Measurements from ENCODE around the gene PHF2.
A peak's percentile ranks its signal among the peaks of the same experiment; 100 is the strongest.

The PHF2 gene

DNA sequence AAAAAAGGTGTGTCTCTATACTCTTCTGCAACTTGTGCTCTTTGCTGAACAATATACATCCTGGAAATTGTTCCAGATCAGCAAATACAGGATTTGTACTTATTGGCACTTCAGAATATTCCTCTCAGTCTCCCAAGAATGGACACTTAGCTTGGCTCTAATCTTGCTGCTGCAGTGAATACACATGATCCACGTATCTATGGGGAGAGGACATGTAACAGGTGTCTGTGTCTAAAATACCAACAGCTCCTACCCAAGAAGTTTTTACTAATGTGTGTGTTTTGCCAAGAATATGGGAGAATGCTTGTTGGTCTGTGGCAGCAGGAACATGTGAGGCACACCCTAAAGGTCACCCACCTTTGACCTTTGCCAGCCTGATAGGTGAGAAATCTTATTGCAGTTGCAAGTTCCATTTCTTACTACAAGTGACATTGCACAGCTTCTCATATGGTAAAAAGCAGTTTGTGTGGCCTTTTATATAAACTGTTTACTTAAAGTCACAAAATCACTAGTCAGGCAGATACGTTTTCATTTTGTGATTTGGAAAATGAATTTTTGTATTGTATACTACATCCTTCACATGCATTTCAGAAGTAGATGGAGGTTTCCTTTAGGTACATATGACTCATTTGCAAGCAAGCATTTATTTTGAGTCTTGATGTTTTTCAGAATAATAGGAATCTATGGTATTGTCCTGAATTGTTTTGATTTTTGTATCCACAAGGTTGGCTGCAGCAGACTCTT lies 35.8 kb downstream of the PHF2 start:
- no peak overlapping the region for H3K4me3 Mint-ChIP-seq
- peaks cover 24% of the 10 kb centered on the region for H3K36me3 Mint-ChIP-seq
- H3K9me3 Mint-ChIP-seq: peaks cover 14% of the 10 kb centered on the region
- no peak overlapping the region for H3K27ac Mint-ChIP-seq
- H3K4me1 Mint-ChIP-seq: peaks cover 17% of the 10 kb centered on the region
- no peaks in the 10 kb centered on the region for H3K27me3 Mint-ChIP-seq
- ATAC-seq (ENCODE audit: low read depth): no peak
- DNase-seq (ENCODE audit: low spot score in 2 of 2): no peak

DNA sequence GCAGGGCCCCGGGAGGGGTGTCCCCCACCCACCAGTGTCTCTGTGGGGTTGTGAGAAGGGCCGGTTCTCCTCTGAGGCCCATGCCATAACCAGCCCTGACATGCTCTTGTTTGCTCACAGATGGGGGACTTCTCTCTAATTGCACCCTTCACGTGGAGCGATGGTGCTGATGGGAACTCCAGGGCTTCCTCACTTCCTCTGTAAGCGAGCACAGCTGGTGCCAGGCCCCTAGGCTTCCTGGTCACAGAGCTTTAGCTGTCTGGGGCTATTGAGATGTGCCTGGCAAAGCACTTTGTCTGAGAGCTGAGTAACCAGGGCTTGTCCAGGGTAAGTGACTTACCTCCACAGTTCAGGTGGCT lies 36.4 kb downstream of the PHF2 start:
- peaks cover 21% of the 10 kb centered on the region for H3K36me3 Mint-ChIP-seq
- DNase-seq (ENCODE audit: low spot score in 2 of 2) (no peak), ATAC-seq (ENCODE audit: low read depth) (peak; percentile 29)
- H3K9me3 Mint-ChIP-seq: peaks cover 12% of the 10 kb centered on the region
- H3K4me3 Mint-ChIP-seq: no peak overlapping the region
- H3K27me3 Mint-ChIP-seq: no peaks in the 10 kb centered on the region
- no peak overlapping the region for H3K27ac Mint-ChIP-seq
- peaks cover 15% of the 10 kb centered on the region for H3K4me1 Mint-ChIP-seq

GRCh38 chr9:93613174-93613573 lies 36.8 kb downstream of the PHF2 start:
- Mint-ChIP-seq H3K4me1 (peaks cover 14% of the 10 kb centered on the region), H3K4me3 (no peak overlapping the region), H3K9me3 (peaks cover 11% of the 10 kb centered on the region), H3K36me3 (peaks cover 20% of the 10 kb centered on the region), H3K27me3 (no peaks in the 10 kb centered on the region), H3K27ac (no peak overlapping the region)
- DNase-seq (ENCODE audit: low spot score in 2 of 2) (no peak), ATAC-seq (ENCODE audit: low read depth) (no peak)

DNA sequence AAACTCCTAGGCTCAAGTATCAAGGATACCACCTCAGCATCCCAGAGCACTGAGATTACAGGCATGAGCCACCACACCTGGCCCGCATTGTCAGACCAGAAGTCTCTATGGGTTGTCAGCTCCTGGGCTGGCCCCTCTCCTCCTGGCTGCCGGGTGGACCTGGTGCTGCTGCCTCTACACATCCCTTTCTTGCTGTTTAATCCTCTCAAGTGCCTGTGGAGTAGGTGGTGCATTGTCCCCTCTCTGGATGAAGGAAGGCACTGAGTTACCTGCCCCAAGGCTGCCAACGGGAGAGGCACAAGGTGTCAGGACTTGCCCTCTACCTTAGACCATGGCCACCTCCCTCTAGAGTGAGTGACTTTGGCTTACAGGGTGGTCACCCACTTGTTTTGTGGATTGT lies 37.4 kb downstream of the PHF2 start:
- H3K36me3 Mint-ChIP-seq: peaks cover 18% of the 10 kb centered on the region

GRCh38 chr9:93614830-93615468 lies 38.6 kb downstream of the PHF2 start:
- Mint-ChIP-seq H3K4me3 (no peak overlapping the region), H3K27ac (no peak overlapping the region), H3K36me3 (peaks cover 10% of the 10 kb centered on the region), H3K9me3 (peaks cover 5% of the 10 kb centered on the region), H3K27me3 (no peaks in the 10 kb centered on the region), H3K4me1 (peaks cover 18% of the 10 kb centered on the region)
- ATAC-seq (ENCODE audit: low read depth) (no peak), DNase-seq (ENCODE audit: low spot score in 2 of 2) (no peak)

More for the DNA sequence above, 37.4 kb downstream of the PHF2 start:
- Mint-ChIP-seq H3K9me3 (peaks cover 11% of the 10 kb centered on the region), H3K27ac (no peak overlapping the region), H3K4me3 (no peak overlapping the region), H3K4me1 (peaks cover 17% of the 10 kb centered on the region), H3K27me3 (no peaks in the 10 kb centered on the region)
- no peak for ATAC-seq (ENCODE audit: low read depth)
- DNase-seq (ENCODE audit: low spot score in 2 of 2): no peak

- Mint-ChIP-seq H3K27ac (no peak overlapping the region), H3K4me1 (peaks cover 18% of the 10 kb centered on the region), H3K4me3 (no peak overlapping the region), H3K36me3 (peaks cover 6% of the 10 kb centered on the region), H3K27me3 (no peaks in the 10 kb centered on the region), H3K9me3 (no peaks in the 10 kb centered on the region)
- ATAC-seq (ENCODE audit: low read depth) (no peak), DNase-seq (ENCODE audit: low spot score in 2 of 2) (no peak)
These were observed 39.7 kb downstream of the PHF2 start for GRCh38 chr9:93616044-93616443.

DNA sequence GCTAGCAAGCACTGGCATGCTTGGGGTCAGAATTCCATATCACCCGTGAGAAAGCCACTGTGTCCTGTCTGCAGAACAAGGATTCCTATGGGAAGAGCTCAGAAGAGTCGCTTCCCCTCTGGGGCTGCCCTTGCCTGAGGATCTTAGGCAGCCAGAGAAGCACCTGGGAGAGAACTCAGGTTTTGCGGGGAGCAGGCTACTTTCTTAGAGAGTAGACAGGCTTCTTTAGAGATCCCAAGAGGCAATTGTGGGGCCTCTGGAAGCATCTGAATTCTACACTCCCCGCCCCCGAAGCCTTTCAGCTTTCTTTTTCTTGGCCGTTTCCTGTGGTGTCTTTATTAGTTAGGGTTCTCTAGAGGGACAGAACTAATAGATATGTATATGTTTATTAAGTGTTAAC lies 40.9 kb downstream of the PHF2 start:
- Mint-ChIP-seq H3K4me3 (no peak overlapping the region), H3K27me3 (no peaks in the 10 kb centered on the region), H3K36me3 (no peaks in the 10 kb centered on the region), H3K27ac (no peak overlapping the region), H3K9me3 (no peaks in the 10 kb centered on the region), H3K4me1 (peaks cover 12% of the 10 kb centered on the region)
- ATAC-seq (ENCODE audit: low read depth): no peak
- no peak for DNase-seq (ENCODE audit: low spot score in 2 of 2)

DNA sequence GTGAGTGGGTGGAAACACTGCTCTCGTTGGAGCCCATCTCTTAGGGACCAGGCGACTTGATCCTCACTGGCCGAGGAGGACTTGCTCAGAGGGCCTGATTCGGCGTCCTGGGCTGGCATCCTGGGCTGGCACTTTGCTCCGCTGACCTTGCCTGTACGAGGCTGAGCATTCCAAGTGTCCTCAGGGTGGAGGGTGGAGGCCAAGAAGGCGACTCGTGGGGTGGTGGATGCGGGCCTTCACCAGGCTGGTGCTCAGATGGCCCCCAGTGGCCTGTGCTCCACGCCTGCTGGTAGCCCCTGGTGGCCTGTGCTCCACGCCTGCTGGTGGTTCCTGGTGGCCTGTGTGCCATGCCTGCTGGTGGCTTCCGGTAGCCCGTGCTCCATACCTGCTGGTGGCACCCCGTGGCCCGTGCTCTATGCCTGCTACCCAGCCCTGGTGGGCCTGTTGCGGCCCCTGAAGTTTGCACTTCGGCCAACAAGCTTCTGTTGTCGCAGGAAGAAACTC lies 42.9 kb downstream of the PHF2 start:
- no peaks in the 10 kb centered on the region for H3K9me3 Mint-ChIP-seq
- H3K36me3 Mint-ChIP-seq: no peaks in the 10 kb centered on the region
- H3K27me3 Mint-ChIP-seq: no peaks in the 10 kb centered on the region
- peaks cover 7% of the 10 kb centered on the region for H3K4me1 Mint-ChIP-seq
- H3K4me3 Mint-ChIP-seq: no peak overlapping the region
- H3K27ac Mint-ChIP-seq: no peak overlapping the region
- DNase-seq (ENCODE audit: low spot score in 2 of 2): no peak
- no peak for ATAC-seq (ENCODE audit: low read depth)

DNA sequence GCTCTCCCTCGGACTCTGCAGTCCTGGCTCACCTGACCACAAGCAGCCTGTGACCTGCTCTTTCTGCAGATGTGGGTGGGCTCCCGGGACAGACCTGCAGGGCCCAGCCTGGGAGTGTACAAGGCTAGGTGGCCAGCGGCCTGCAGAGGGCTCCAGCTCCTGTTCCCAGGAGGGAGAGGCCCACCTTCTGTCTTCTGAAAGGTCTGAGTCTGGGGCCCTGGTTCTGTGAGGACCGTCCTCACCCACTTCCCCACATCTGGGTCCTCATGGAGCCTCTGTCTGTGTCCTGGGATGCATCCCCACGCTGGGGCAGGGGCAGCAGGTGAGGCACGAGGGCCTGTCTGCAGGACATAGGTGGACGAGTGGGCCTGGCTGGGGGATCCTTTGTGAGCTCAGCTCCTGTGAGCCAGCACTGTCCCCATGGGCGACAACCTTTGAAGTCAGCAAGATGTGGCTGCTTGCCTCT lies 43.7 kb downstream of the PHF2 start:
- Mint-ChIP-seq H3K4me3 (no peak overlapping the region), H3K36me3 (no peaks in the 10 kb centered on the region), H3K27ac (no peak overlapping the region), H3K27me3 (no peaks in the 10 kb centered on the region), H3K4me1 (peaks cover 7% of the 10 kb centered on the region), H3K9me3 (no peaks in the 10 kb centered on the region)
- ATAC-seq (ENCODE audit: low read depth) (no peak), DNase-seq (ENCODE audit: low spot score in 2 of 2) (no peak)

DNA sequence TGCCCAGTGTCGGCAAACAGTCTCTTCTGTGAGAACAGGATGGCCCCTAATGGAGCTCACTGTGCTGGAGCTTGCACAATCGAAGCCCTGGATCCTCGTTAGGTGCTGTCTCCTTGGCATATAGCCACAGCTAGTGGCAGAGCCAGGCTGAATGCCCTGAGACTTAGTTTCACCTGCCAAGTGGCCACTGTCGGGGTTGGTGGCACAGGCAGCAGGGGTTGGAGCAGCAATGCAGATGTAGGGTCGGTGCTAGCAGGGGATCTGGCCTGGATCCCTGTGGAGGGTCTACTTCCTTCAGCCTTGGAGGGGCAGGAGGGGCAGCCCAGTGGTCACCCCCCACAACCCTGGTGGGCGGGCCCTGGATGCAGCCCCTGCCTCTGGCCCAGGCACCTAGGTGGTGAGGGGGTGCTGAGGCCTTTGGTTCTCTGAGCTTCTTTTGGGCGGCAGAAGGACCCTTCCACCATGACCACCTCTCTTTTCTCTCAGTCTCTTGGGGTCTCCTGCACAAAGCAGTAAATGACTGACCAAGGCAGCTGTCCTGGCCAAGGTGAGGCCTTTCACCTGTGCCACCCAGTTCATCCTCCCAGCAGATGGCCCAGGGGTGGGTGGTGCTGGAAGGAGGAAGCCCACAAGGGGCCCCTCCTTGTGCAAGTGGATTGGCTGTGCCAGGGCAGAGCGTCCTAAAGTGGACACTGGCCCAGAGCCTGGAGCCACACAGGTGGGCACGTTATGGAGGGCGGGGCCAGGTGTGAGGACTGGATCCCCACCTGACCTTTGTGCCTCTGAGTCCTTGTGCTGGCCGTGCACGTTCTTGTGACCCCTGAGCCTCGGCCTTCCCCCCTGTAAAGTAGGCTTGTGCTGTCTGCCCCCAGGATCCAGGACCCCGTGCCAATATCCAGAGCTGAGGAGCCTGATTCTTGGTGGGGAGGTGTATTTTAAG lies 44.8 kb downstream of the PHF2 start:
- peaks cover 7% of the 10 kb centered on the region for H3K4me1 Mint-ChIP-seq

GRCh38 chr9:93621922-93622321 lies 45.5 kb downstream of the PHF2 start:
- H3K4me3 Mint-ChIP-seq: no peak overlapping the region
- no peaks in the 10 kb centered on the region for H3K27me3 Mint-ChIP-seq
- H3K4me1 Mint-ChIP-seq: peaks cover 7% of the 10 kb centered on the region
- DNase-seq (ENCODE audit: low spot score in 2 of 2): no peak
- peaks cover 4% of the 10 kb centered on the region for H3K36me3 Mint-ChIP-seq
- no peaks in the 10 kb centered on the region for H3K9me3 Mint-ChIP-seq
- no peak for ATAC-seq (ENCODE audit: low read depth)
- H3K27ac Mint-ChIP-seq: no peak overlapping the region

More for the DNA sequence above, 44.8 kb downstream of the PHF2 start:
- H3K4me3 Mint-ChIP-seq: no peak overlapping the region
- H3K9me3 Mint-ChIP-seq: no peaks in the 10 kb centered on the region
- peaks cover under 1% of the 10 kb centered on the region for H3K36me3 Mint-ChIP-seq
- no peak overlapping the region for H3K27ac Mint-ChIP-seq
- ATAC-seq (ENCODE audit: low read depth) (no peak), DNase-seq (ENCODE audit: low spot score in 2 of 2) (no peak)
- no peaks in the 10 kb centered on the region for H3K27me3 Mint-ChIP-seq

GRCh38 chr9:93622691-93623090 lies 46.3 kb downstream of the PHF2 start:
- no peak overlapping the region for H3K27ac Mint-ChIP-seq
- H3K4me3 Mint-ChIP-seq: no peak overlapping the region
- no peaks in the 10 kb centered on the region for H3K27me3 Mint-ChIP-seq
- H3K36me3 Mint-ChIP-seq: peaks cover 6% of the 10 kb centered on the region
- ATAC-seq (ENCODE audit: low read depth) (no peak), DNase-seq (ENCODE audit: low spot score in 2 of 2) (no peak)
- peaks cover 7% of the 10 kb centered on the region for H3K4me1 Mint-ChIP-seq
- peaks cover 2% of the 10 kb centered on the region for H3K9me3 Mint-ChIP-seq

DNA sequence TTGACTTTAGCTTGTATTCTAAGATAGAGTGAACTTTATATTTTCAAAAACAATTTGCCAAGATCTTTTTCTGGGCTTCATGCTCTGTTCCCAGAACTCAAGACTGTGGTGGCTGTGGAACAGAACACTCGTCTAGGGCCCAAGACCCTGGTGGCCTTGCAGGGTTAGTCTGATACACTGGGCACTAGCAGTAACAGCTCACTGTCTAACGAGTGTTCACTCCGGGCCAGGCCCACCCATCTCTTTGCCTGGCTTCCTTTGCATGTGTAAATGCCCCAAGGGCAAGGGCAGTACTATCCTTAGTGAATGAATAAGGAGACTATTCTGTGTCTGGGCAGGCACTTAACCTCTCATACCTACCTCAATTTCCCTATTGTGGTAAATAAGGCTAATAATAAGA lies 47.4 kb downstream of the PHF2 start:
- no peak for DNase-seq (ENCODE audit: low spot score in 2 of 2)
- H3K36me3 Mint-ChIP-seq: peaks cover 13% of the 10 kb centered on the region
- H3K27ac Mint-ChIP-seq: no peak overlapping the region
- H3K27me3 Mint-ChIP-seq: no peaks in the 10 kb centered on the region
- peaks cover 4% of the 10 kb centered on the region for H3K4me1 Mint-ChIP-seq
- no peak overlapping the region for H3K4me3 Mint-ChIP-seq
- peaks cover 2% of the 10 kb centered on the region for H3K9me3 Mint-ChIP-seq
- ATAC-seq (ENCODE audit: low read depth): no peak

DNA sequence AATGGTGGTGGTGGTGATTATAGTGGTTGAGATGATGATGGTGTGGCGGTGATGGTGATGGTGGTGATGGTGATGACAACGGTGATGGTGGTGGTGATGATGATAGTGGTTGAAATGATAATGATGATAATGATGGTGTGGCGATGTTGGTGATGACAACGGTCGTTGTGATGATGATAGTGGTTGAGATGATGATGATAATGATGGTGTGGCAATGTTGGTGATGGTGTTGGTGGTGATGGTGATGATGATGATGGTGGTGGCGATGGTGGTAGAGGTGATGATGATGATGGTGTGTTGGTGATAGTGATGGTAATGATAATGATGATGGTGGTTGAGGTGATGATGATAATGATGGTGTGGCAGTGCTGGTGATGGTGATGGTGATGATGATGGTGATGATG lies 48.0 kb downstream of the PHF2 start:
- peaks cover 3% of the 10 kb centered on the region for H3K4me1 Mint-ChIP-seq
- H3K27ac Mint-ChIP-seq: no peak overlapping the region
- H3K4me3 Mint-ChIP-seq: no peak overlapping the region
- ATAC-seq (ENCODE audit: low read depth) (no peak), DNase-seq (ENCODE audit: low spot score in 2 of 2) (no peak)
- H3K27me3 Mint-ChIP-seq: no peaks in the 10 kb centered on the region
- peaks cover 13% of the 10 kb centered on the region for H3K36me3 Mint-ChIP-seq
- peaks cover 2% of the 10 kb centered on the region for H3K9me3 Mint-ChIP-seq
